ENCODE data around the gene TMEM9. TPM values are rescaled to one million over a fixed set of nuclear protein-coding genes. Genes with fewer than 3 reads are reported as not detected.

The TMEM9 gene
- total RNA-seq, 1 donor from 2014 or later, result 29.2 TPM

DNA sequence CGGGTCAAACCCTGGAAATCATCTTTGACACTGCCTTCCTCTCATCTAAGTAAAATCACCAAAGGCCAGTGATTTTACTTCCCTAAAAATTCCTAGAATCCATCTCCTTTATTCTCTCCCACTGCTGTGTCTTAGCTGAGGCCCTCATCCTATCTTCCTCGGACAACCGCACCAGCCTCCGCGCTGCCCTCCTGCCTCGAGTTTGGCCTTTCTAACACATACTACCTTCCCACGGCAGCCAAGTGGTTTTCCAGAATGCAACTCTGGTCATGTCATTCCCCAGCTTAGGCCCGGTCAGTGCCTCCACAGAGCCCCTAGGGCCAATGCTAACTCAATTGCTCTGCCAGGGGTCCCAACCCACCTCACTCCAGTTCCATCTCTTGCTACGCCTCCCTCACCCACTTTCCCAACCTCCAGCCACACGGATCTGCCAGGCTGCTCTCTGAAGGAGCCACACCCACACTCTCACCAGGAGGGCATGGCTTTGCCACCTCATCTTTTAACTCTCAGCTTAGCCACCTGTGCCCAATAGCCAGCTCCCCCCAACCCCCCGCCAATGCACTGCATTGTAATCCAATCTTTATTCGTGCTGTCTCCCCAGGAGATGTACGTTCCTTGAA, 6.8 kb downstream of the TMEM9 start:
- DNase-seq (ENCODE audit: low spot score), result peak; percentile 55

DNA sequence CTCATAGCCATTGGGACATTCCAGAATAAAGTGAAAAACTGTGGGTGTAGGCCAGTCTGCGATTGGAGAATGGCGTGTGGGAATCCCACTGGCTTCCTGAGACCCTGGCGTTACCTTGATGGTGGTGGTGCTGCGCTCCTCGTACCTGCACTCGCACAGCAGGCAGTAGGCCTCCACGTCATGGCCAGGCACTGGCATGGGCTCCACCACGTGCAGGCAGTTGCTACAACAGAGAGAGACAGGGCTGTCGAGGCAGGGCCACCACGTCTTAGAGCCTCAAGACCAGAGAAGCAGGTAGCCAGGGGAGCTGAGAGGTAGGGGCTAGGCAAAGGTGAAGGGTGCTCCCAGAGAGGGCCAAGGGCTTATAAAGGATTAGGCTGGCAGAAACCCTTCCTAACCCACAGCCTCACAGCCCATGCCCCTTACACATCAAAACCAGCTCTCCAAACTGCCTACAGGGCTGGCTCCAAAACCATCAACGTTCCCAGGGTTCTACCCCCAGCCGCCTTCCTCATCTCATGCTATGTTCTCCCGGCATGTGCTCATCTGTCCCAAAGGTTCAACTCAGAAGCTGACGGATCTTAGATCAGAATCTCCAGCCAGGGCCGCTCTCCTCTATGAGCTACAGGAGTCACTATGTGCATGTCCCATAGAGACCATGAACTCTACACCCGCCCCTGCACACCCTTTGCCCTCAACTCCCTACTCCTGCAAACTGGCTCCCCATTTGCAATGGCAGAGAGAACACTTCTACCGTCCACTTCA, 7.5 kb downstream of the TMEM9 start:
- DNase-seq (ENCODE audit: low spot score), result peak; percentile 73

DNA sequence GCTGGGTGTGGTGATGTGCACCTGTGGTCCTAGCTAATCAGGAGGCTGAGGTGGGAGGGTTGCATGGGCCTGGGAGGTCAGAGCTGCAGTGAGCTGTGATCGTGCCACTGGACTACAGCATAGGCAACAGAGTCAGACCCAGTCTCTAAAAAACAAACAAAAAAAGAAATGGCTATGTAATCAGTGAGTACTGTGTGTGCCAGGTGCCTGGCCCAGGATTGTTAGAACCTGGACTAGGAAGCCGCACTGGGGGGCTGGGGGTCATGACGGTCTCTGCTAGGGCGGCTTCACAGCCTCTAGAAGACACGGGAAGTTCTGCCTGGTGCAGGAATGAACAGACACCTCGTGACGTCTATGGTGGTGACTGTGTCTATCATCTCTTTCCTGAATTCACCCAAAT, 8.5 kb downstream of the TMEM9 start:
- DNase-seq (ENCODE audit: low spot score), result peak; percentile 47

DNA sequence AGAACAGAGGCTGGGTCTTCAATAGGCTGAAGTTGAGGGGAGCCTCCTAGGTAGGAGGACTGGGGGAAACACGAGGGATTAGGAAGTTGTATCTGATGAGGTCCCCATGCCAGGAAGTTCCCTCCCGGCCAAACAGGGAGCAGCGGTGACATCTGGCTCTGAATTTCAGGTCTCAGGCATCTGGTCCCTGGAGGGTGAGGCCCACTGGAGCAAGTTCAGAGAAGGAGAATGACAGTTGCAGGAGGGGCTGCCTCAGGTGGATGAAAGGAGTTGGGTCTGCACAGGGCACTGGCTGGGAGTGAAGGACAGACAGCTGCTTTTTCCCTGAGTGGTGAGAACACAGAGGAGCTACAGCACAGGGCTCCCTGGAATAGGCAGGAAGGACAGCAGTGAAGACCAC, 9.1 kb downstream of the TMEM9 start:
- DNase-seq (ENCODE audit: low spot score), result no peak

DNA sequence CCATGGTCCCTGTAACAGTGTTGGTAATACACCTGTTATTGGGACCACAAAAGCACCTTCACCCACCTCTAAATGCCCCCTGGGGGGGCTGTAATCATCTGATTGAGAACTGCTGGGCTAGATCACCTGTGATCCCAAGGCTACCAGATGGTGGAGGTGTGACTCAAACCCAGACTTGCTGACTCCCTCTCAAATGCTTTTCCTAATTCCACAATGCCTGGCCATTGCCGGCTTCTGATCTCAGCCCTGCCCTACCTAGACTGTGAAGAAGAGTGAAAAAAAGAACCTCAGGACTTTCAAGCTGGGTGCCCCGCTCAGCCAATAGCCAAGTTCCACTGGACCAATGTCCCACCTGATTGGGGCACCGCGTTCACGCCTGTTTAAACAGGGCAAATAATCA, 9.6 kb downstream of the TMEM9 start:
- no peak for DNase-seq (ENCODE audit: low spot score)

DNA sequence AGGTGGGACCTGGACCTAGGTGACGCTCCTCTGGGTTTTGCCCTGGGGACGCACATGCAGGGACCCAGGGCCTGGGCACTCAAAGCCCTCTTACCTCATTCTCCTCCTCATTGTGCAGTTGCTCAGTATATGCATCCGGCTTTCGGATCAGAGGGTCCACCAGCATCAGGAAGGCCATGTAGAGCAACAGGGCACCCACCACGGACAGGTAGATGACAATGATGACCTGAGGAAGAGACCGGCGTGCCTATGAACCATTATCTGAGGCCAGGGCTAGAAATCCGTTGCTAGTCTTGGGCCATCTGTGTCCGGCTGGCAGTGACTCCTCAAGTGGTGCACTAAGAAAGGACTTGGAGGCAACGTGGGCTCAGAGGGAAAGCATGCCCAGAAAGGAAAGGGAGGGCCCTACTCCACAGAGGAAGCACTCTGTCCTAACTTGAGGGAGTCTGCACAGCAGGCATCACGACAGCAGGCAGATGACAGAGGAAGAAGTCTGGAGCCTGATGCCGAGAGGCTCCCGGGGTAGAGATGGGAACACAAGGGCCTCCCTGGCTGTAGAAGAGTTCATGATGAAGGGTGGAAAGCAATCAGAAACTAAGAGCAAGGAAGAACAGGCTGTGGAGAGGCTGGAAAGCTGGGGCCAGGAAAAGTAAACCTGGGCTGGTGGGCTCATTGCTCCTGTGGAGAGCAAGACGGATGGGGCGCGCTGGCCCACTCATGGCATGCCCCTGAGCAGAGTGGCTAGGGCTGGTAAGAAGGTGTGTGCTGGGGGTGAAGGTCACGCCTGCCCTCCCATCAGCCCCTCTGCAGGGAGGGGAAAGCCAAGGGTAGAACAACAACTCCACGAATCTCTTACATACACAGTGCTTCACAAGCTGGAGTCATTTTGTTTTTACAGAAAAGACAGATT, 10.3 kb downstream of the TMEM9 start:
- DNase-seq (ENCODE audit: low spot score), result peak; percentile 64

DNA sequence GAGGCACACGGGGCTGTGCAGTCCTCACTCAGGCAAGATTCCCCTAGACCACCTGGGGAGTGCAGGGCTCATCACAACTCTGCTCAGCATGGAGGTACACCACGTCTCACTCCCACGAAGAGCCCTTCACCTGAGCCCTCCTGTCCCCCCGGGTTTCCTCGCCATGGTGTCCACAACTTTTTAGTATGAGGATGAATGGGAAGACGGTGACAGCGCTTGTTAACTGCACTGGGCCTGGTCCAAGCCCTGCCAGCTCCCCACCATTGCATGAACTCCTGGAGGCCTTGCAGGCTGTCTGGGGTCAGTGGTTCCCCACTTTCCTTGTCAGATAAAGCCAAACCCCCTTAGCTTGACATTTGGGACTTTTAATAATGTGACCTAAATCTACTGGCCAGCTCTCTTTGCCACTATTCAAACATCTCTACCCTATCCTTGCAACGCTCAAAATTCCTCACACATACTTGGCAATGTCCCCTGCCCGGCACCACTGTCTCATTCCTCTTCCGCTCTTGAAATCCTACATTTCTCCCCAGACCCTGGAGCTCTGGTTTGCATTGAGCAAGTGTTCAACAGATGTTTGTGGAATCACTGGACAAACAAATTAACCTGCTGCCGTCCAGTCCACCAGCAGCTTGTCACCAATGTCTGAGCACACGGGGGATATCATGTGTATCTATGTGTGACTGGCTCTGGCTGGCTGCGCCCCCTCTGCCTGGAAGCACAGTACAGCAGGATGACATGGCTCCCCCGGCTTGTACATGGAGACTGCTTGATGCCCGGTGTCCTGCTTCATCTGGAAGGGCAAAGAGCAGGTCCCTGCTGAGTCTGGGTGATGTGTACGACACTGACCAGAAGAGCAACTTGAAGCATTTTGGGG, 11.2 kb downstream of the TMEM9 start:
- peak; percentile 84 for DNase-seq (ENCODE audit: low spot score)

DNA sequence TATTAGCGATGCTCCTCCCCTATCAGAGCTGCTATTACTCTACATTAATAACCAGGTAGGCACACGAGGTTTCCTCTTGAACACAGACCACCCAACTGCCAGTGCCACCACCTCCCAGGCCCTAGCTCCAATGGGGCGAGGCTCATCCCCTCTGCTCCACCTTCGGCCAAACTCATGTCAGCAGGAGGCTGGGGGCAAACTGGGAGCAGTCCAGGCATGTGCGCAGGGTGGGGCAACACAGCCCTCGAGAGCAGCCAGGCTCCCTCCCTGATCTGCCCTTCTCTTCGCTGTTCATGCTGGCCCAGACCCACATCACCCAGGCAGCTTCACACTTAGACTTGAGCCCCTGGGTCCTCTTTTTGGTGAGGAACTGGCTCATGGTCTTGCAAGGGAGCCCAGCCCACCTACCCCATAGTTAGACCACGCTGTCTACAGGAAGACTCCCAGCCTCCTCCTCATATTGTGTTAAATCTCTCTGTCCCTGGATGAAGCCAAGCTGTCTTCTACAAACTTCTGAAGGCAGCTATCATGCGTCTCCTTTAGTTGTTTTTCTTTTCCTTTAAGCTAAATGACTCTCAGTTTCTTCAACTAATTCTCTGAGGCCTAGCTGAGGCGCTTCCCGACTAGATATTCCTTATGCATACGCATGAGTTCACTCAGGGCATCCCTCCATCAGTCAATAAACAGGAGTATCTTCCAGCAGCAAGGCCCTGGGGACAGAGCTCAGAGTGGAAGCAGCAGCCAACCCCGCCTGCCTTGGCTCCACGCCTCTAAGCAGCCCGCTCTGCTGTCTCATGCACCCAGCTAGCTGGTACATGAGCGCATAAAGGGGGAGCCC, 12.0 kb downstream of the TMEM9 start:
- peak; percentile 77 for DNase-seq (ENCODE audit: low spot score)

DNA sequence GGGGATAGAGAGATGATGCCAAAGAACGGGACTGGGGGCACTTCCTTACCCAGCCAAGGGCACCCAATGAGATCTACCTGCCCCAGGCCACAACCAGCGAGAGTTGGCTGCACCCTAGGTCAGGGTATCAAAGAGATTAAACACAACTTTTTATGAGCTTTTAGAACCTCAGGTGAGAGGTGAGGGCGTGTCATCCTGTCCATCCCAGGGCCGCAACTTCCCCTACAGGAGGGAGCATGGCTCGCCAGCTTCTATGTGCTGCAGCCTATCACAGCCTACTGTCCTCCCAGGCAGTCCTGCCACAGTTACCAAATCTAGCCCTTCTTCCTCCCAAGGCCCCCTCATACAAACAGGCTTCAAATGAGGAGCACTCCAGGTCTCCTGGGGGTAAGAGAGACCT, 12.9 kb downstream of the TMEM9 start:
- no peak for DNase-seq (ENCODE audit: low spot score)

DNA sequence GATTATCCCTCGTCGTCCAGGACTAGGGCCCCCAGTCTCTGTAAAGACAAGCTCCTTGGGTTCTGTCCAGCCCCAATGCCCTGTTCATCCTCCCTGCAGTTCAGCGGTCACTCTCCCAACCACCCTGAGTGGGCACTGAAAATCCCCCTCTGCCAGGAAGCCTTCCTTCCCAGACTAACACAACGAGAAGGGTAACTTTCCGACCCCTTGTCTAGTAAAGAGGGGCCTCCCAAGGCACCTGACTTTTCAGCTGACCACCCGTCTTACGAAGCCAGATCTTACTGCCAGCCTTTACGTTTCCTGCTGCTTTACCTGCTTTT, 13.4 kb downstream of the TMEM9 start:
- DNase-seq (ENCODE audit: low spot score), result peak; percentile 47

DNA sequence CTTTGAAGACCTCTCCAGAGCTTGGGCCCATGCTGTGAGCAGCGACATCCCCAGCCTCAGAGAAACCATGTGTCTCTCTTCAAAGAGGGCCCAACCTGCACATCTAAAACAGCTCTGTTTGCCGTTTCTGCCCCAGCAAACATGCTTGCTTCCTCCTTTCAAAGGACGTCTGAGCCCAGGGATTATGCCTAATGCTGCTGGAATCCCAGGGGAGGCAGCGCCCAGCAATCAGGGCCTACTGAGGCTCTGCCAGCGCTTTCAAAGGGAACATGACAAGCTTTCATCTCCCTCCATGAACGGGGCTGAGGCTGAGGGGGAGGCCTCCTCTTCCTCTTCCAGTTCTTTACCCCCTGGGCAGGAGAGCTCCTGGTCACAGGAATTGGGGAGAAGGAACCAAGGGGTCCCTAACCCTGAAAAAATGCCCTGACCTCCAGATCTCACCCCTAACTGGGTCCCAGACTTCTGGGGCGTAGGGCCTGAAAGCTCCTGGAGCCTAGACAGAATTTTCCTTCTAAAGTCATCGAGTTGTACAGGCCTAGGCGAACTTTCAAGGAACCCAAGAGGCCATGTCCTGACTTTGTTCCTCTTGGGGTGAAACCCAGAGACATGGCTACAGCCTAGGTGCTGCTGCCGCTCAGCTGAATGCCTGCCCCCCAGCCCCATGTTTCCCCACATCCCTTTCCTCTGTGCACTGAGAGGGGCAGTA, 13.9 kb downstream of the TMEM9 start:
- no peak for DNase-seq (ENCODE audit: low spot score)

DNA sequence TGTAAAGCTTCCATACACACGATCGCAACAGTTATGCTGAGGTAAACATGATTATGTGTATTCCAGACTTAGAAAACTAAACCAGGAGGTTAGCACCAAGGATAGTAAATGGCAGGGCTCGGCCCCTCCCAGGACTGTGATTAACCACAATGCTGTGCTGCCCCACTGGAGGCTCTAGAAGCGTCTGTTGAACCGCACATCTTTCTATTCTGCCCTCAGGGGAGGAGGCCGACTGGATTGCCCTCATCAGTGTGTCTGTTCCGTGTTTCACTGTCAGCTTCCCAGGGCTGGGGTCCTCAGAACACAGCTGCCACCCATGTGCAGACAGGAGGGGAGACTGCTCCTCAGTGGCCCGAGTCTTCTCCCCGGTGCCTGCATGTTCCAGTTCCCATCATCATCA, 14.5 kb downstream of the TMEM9 start:
- no peak for DNase-seq (ENCODE audit: low spot score)

DNA sequence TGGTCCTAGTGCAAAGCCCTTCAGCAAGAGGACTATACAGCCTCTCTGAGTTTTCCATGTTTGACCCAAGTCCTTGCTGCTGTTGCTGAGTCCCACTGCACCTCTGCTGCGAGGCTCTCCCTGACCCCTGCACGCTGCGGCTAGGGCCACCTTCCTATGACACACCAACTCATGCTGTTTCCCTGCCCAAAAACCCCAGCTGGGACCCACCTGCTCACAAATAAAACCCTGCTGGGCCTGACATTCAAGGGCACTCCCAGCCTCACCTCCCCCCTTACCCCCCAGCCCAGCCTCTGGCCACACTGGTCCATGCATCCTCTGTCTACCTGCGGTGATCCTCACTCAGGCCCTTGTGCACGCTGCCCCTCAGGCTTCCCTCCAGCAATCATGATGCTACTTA, 15.0 kb downstream of the TMEM9 start:
- DNase-seq (ENCODE audit: low spot score), result no peak

DNA sequence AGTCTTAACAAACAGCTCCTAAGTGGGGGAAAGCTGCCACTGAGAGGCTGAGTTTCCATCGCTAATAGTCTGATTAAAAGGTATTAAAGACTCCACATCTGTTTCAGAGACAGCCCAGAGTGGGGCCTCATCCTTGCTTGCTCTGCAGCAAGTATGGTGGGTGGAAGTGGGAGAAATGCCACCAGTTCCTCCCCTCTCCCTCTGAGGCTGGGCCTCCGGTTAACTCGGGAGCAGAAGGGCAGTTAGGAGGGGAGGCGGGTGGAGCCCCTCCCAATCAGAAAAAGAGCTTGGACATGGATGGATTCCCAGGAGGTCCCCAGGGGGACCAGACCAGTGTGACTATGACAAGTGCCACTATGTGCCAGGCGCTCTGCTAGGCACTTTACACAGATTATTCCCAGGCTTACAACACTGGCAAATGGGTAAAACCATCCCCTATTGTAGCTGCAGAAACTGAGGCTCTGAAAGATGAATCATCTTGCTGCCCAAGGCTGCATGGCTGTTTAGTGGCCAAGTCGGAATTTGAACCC, 15.9 kb downstream of the TMEM9 start:
- no peak for DNase-seq (ENCODE audit: low spot score)

DNA sequence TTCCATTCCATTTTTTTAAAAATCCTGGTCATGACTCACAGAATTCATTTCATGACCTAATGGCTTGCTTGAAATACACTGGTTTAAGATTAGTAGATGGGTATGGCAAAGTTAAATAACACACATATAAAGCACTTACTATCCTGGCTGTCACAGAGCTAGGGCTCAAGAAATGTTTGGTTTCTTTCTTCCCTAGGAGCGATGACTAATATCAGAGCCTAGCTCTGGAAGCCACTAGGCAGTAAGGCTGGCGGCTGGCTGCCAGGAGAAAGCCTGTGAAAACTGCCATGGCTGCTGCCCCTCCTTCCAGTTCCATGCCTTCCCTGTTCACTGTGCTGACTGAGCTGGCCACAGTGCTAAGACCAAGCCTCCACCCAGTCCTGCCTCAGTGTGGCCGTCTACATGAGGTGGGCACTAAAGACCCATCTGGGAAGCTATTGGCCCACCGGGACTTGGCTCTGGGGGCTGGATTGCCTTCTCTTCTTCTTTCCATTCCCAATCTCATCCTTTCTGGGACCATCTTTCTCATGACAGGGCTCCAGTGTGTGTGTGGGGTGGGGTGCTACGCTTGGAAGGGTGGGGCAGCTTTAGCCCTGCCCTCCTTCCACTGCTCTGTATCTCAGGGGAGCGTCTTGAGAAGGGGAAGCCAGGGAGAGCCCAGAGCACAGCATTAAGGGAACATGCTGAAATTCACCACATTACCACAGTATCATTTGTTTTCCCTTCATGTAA, 16.5 kb downstream of the TMEM9 start:
- no peak for DNase-seq (ENCODE audit: low spot score)

DNA sequence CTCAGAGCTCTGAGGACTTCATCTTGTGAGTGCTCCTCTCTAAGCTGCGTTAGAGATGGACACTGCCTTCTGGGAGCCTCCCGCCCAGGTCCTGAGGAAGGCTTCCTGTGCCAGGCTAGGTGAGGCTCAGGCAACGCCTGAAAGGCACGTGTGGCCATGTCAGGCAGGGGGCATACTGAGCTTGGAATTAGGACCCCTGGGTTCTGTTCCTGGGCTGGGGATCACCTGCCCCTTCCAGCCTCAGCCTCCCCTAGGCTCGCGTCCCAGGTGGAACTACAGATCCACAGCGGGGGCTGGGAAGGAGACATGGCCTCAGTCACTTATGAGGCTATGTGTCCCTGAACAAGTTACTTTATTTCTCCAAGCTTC, 17.3 kb downstream of the TMEM9 start:
- no peak for DNase-seq (ENCODE audit: low spot score)

DNA sequence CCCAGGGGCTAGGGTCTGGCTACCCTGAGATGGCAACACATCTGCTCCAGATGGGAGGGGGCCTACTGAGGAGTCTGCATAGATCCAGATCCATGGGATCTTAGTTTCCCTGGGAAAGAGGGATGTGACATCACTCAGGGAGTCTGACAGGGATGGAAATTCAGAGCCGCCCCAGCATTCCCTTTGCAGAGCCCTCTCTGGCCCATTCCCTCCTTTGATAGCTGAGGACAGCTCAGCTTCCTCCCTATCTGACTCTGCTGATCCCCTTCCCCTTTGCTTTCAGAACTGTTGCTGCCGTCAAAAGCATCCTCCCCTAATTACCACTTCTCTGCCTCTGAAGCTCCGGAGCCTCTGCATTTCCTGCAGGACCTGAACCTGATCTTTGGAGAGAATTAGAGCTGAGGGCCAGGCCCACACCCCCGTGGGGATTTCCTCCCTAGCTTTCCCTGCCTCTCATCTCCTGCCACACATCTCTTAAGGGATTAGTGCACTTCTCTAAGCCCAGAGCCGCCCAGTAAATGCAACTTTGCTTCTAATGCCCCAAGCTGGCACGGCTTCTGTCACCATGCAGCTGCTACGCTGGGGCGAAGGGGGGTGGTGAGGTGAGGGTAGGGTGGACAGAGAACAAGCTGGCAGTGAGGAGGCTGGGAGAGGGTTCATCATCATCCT, 17.8 kb downstream of the TMEM9 start:
- DNase-seq (ENCODE audit: low spot score), result no peak

DNA sequence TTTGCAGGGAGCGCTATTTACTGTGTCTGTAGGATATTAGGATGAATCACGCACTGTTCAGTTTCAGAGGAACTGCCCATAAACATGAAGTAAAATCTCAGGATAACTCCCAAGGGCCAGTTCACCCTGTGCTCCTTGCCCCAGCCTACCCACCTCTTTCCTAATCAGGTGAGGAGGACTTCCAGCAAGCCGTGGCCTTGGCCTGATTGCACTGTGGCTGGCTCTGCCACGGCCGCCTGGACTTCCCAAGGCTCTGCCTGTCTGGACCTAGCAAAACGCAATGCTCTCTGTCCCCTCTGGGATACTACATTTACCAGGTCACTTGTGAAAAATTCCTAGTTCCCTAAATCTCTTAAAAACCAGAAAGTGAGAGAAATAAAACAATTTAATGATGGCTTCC, 19.9 kb downstream of the TMEM9 start:
- no peak for DNase-seq (ENCODE audit: low spot score)

Measured in mesenteric fat pad (tissue), 1 donor.